DOHH2 (cell line): ENCODE measurements around the gene TERB2.
"Not testable (repeated sequence)": the region's sequence is repeated elsewhere in the genome, so short reads cannot be mapped to it uniquely, and the experiment has no call there.

Experiments
- H3F3A ChIP-seq: fragments of 200-600 bp; sonication (generic), shearing (Covaris generic); 2 replicates; pipeline ENCODE4 v1.6.0; 2016; ENCODE audit warnings: antibody characterized with exemption, mild to moderate bottlenecking; ENCODE audit not compliant: control insufficient read depth, insufficient read depth
- H3K27ac ChIP-seq: fragments of 200-600 bp; sonication (generic); 2 replicates; pipeline ENCODE4 v1.5.1; 2014; ENCODE audit warnings: low read depth, mild to moderate bottlenecking, low read length, moderate library complexity
- H3K27me3 ChIP-seq: fragments of 200-600 bp; sonication (generic); 2 replicates; pipeline ENCODE4 v1.6.1; 2014; ENCODE audit warnings: mild to moderate bottlenecking, low read length, mixed read lengths; ENCODE audit not compliant: control insufficient read depth
- H3K36me3 ChIP-seq: fragments of 200-600 bp; sonication (generic); 2 replicates; pipeline ENCODE4 v1.6.1; 2014; ENCODE audit warnings: mild to moderate bottlenecking, low read length, moderate library complexity, mixed read lengths; ENCODE audit not compliant: control insufficient read depth
- H3K4me1 ChIP-seq: fragments of 200-600 bp; sonication (generic); 2 replicates; pipeline ENCODE4 v1.6.1; 2014; ENCODE audit warnings: mild to moderate bottlenecking, low read length, mixed read lengths; ENCODE audit not compliant: control insufficient read depth
- H3K4me2 ChIP-seq: fragments of 200-600 bp; sonication (generic); 2 replicates; pipeline ENCODE4 v1.6.0; 2014; ENCODE audit warnings: mild to moderate bottlenecking, low read length, moderate library complexity
- H3K4me3 ChIP-seq: fragments of 200-600 bp; sonication (generic); 2 replicates; pipeline ENCODE4 v1.5.1; 2014; ENCODE audit warnings: mild to moderate bottlenecking, low read length, mixed read lengths
- H3K79me2 ChIP-seq: fragments of 200-600 bp; sonication (generic); 2 replicates; pipeline ENCODE4 v1.6.1; 2014; ENCODE audit warnings: mild to moderate bottlenecking, low read length, mixed read lengths; ENCODE audit not compliant: control insufficient read depth
- H3K9me2 ChIP-seq: fragments of 200-600 bp; sonication (generic); replicated peaks from 2 replicates; pipeline ENCODE4 v1.6.1; 2014; ENCODE audit warnings: mild to moderate bottlenecking, low read length, mixed read lengths; ENCODE audit not compliant: control insufficient read depth
- H3K9me3 ChIP-seq: fragments of 200-600 bp; sonication (generic); 2 replicates; pipeline ENCODE4 v1.6.1; 2014; ENCODE audit warnings: antibody characterized with exemption, low read length, mixed read lengths; ENCODE audit not compliant: control insufficient read depth, insufficient read depth
- H4K20me1 ChIP-seq: fragments of 200-600 bp; sonication (generic); 2 replicates; pipeline ENCODE4 v1.6.0; 2014; ENCODE audit warnings: low read depth, mild to moderate bottlenecking, antibody characterized with exemption, low read length, moderate library complexity; ENCODE audit not compliant: control insufficient read depth, insufficient read depth
- EZH2phosphoT487 ChIP-seq: fragments of 200-600 bp; sonication (generic); IDR thresholded peaks from 2 replicates; pipeline ENCODE4 v1.6.1; 2017; ENCODE audit warnings: borderline replicate concordance, mild to moderate bottlenecking, antibody characterized with exemption, low read length, moderate library complexity, mixed read lengths
- TF ChIP-seq, protein P1 (sequence below): fragments of 200-600 bp; sonication (generic); IDR thresholded peaks from one replicate; pipeline ENCODE4 v1.5.1; 2014; ENCODE audit warnings: antibody characterized with exemption, mild to moderate bottlenecking, low read depth, low read length; ENCODE audit not compliant: poor library complexity, severe bottlenecking

The TERB2 gene, protein sequence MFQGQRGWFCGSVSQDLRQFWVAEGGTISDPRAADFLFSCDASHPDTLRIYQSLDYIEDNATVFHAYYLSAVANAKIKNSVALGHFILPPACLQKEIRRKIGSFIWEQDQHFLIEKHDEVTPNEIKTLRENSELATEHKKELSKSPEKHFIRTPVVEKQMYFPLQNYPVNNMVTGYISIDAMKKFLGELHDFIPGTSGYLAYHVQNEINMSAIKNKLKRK

DNA sequence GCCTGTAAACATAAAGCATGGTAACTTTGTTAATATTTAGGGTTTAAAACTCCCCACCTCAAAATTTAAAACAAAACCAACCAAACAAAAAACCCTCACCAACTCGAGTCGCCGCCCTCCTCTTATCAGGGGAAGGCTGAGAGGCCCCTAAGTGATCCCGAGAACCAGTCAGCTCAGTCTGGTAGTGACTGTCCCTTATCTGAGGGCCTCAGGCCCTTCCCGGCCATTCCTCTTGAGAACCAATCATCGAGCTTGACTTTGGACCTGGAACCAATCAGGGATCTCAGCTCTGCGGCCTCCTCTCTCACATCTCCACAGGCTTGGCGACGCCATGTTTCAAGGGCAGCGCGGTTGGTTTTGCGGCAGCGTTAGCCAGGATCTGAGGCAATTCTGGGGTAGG is at the start of gene TERB2:
TSS of gene TERB2 (plus strand) at position 300 of the 400 bp plus-strand sequence. CDS start at position 332, 32 bp downstream.
- TF ChIP-seq, protein P1, sequence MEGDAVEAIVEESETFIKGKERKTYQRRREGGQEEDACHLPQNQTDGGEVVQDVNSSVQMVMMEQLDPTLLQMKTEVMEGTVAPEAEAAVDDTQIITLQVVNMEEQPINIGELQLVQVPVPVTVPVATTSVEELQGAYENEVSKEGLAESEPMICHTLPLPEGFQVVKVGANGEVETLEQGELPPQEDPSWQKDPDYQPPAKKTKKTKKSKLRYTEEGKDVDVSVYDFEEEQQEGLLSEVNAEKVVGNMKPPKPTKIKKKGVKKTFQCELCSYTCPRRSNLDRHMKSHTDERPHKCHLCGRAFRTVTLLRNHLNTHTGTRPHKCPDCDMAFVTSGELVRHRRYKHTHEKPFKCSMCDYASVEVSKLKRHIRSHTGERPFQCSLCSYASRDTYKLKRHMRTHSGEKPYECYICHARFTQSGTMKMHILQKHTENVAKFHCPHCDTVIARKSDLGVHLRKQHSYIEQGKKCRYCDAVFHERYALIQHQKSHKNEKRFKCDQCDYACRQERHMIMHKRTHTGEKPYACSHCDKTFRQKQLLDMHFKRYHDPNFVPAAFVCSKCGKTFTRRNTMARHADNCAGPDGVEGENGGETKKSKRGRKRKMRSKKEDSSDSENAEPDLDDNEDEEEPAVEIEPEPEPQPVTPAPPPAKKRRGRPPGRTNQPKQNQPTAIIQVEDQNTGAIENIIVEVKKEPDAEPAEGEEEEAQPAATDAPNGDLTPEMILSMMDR: no peak
- TF ChIP-seq EZH2phosphoT487: no peak
- Histone ChIP-seq H4K20me1 (no peaks in the 10 kb centered on the region), H3K27ac (no peak within 1 kb of the TSS), H3K4me3 (no peak within 1 kb of the TSS), H3K4me1 (no peaks in the 10 kb centered on the region), H3K79me2 (no peaks in the 10 kb centered on the region), H3K9me3 (no peaks in the 10 kb centered on the region), H3K27me3 (no peaks in the 10 kb centered on the region), H3K9me2 (no peaks in the 10 kb centered on the region), H3K4me2 (no peak within 1 kb of the TSS), H3K36me3 (no peaks in the 10 kb centered on the region), H3F3A (no peaks in the 10 kb centered on the region)

DNA sequence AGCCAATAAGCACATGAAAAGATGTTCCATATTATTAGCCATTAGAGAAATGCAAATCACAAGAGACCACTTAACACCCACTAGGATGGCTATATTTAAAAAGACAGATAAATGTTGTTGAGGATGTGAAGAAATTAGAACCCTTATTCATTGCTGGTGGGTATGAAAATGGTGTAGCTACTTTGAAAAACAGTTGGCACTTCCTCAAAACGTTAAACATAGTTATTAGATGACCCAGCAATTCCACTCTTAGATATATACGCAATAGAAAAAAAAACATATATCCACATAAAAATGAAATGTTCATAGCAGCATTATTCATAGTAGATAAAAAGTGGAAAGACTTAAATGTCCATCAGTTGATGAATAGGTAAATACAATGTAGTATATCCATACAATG is 47.1 kb upstream of the TERB2 start:
- Histone ChIP-seq H3K4me1 (no peaks in the 10 kb centered on the region), H4K20me1 (no peaks in the 10 kb centered on the region), H3K79me2 (no peaks in the 10 kb centered on the region), H3K4me3 (no peak overlapping the region), H3K9me3 (no peaks in the 10 kb centered on the region), H3K36me3 (no peaks in the 10 kb centered on the region), H3F3A (no peaks in the 10 kb centered on the region), H3K27me3 (peaks cover 10% of the 10 kb centered on the region; the same call in 1 of the 2 replicates), H3K9me2 (no peaks in the 10 kb centered on the region), H3K27ac (no peak overlapping the region), H3K4me2 (no peak overlapping the region)
- TF ChIP-seq, protein P1: no peak

DNA sequence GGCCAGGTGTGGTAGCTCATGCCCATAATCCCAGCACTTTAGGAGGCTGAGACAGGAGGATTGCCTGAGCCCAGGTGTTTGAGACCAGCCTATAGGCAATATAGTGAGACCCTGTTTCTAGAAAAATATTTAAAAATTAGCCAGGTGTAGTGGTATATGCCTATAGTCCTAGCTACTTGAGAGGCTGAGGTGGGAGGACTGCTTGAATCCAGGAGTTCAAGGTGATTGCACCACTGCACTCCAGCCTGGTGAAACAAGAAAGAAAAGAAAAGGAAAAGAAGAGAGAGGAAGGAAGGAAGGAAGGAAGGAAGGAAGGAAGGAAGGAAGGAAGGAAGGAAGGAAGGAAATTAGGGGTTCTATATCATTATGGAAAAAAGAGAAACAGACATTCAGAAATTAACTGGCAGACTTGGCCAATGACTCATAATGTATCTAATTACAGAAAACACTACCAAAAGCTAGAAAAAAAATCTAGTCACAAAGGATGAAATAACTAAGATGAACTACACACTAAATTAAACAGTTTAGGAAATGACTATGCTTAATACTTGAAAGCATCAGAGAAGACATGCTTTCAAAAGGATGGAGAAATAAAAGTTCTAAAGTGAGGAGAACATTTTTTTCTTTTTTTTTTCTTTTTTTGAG is 45.4 kb upstream of the TERB2 start:
- Histone ChIP-seq H3K79me2 (no peaks in the 10 kb centered on the region), H3K27ac (no peak overlapping the region), H3K36me3 (no peaks in the 10 kb centered on the region), H4K20me1 (no peaks in the 10 kb centered on the region), H3K27me3 (peaks cover 10% of the 10 kb centered on the region; the same call in 1 of the 2 replicates), H3F3A (no peaks in the 10 kb centered on the region), H3K9me2 (no peaks in the 10 kb centered on the region), H3K9me3 (no peaks in the 10 kb centered on the region), H3K4me1 (no peaks in the 10 kb centered on the region), H3K4me3 (no peak overlapping the region), H3K4me2 (no peak overlapping the region)
- TF ChIP-seq, protein P1: no peak
- no peak for TF ChIP-seq EZH2phosphoT487

DNA sequence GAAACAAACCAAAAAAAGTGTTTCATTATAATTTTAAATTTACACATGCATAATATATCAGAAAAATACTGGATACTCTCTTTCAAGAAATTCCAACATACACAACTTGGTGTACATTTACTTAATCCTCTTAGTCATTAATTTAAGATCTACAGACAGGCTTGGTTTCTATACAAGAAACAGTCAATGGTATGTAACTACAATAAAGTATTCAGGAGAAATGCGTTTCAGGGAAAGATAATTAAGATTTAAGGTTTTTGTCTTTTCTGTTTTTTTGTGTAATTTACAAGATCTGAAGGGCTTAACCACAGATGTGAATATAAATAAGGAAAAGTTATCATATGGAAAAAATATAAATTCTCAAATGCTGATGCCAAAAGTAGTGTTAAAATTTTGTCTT is 44.3 kb upstream of the TERB2 start:
- not testable (repeated sequence) for H3K27ac ChIP-seq, H3K9me3 ChIP-seq, H3K4me3 ChIP-seq, H3F3A ChIP-seq, H3K4me2 ChIP-seq, H4K20me1 ChIP-seq, H3K4me1 ChIP-seq, H3K79me2 ChIP-seq, H3K36me3 ChIP-seq, H3K9me2 ChIP-seq
- peaks cover 10% of the 10 kb centered on the region; the same call in 1 of the 2 replicates for H3K27me3 ChIP-seq

DNA sequence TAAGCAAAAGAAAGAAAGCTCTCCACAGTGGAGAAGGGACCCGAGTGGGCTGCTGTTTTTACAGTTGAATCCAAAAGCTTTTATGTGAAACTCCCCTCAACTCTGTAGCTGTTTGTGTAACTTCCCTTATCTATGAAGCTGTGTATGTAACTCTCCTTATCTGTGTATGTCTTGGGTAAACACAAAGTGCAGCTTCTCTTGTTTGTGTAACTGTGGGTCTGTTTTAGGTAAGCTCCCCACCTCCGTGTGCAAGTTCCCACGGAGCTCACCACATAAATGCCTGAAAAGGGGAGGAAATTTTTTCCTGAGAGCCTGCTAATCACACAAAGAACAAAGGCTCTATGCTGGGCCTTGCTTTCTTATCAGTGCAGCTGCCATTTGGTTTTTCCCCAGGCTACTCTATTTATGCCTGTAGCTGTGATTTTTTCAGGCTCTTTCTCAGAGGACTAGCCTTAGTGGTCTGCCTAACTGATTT is 43.5 kb upstream of the TERB2 start:
- not testable (repeated sequence) for H4K20me1 ChIP-seq, H3K27ac ChIP-seq, H3K4me3 ChIP-seq, H3K36me3 ChIP-seq, H3K9me3 ChIP-seq, H3F3A ChIP-seq, H3K9me2 ChIP-seq, H3K4me1 ChIP-seq, H3K79me2 ChIP-seq, H3K4me2 ChIP-seq
- peaks cover 10% of the 10 kb centered on the region; the same call in 1 of the 2 replicates for H3K27me3 ChIP-seq
